GM21737 (cell line): Measurements from ENCODE around the gene SRD5A1.
A peak's percentile ranks its signal among the peaks of the same experiment; 100 is the strongest.

ENCODE experiments used
- ATAC-seq: cut with Tn5 transposase; IDR thresholded peaks from one replicate; pipeline ENCODE4 v1.9.1; 2021; ENCODE audit warnings: mild to moderate bottlenecking, moderate library complexity; ENCODE audit not compliant: unreplicated experiment

The SRD5A1 gene

GRCh38 chr5:6603643-6604042 lies 29.6 kb upstream of the SRD5A1 start:
- ATAC-seq: no peak

GRCh38 chr5:6604341-6604740 lies 28.9 kb upstream of the SRD5A1 start:
- ATAC-seq: no peak

- no peak for ATAC-seq
These were observed 28.3 kb upstream of the SRD5A1 start for GRCh38 chr5:6604946-6605345.

GRCh38 chr5:6606884-6607558 lies 26.2 kb upstream of the SRD5A1 start:
- ATAC-seq: no peak

DNA sequence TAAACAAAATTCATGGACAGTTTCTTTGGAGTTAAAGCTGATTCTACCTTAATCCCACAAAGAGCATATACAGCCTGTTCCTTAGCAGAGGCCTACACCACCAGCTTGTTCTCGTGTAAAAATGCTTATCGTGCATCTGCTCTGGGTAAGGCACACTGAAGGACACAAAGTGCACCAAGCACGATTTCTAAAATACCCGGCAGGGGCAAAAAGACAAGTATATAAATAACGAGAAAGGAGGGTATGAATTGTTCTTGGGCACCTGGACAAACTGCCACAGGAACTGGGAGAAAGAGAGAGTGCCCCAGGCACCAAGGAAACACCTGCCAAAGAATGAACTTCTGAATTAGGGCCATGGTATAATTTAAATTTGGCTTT lies 25.7 kb upstream of the SRD5A1 start:
- no peak for ATAC-seq

DNA sequence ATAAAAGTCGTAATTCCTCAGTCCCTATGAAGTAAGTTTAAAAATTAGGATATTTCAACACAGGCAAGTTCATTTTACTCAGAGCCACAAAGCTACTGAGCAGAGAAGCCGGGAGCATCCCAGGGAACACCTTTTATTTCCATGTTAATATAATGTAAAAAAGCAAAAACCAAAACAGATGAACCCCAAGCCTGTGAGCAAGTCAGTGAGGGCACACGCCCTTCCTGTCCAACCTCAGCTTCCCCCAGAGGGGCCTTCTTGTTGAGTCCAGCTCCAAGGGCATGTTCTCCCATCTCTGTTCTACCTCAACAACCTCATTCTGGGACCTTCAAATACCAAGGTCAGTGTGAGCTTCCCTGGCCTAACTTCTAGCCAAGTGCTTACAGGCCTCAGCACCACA lies 25.2 kb upstream of the SRD5A1 start:
- no peak for ATAC-seq

GRCh38 chr5:6611334-6612256 lies 21.6 kb upstream of the SRD5A1 start:
- ATAC-seq: no peak

DNA sequence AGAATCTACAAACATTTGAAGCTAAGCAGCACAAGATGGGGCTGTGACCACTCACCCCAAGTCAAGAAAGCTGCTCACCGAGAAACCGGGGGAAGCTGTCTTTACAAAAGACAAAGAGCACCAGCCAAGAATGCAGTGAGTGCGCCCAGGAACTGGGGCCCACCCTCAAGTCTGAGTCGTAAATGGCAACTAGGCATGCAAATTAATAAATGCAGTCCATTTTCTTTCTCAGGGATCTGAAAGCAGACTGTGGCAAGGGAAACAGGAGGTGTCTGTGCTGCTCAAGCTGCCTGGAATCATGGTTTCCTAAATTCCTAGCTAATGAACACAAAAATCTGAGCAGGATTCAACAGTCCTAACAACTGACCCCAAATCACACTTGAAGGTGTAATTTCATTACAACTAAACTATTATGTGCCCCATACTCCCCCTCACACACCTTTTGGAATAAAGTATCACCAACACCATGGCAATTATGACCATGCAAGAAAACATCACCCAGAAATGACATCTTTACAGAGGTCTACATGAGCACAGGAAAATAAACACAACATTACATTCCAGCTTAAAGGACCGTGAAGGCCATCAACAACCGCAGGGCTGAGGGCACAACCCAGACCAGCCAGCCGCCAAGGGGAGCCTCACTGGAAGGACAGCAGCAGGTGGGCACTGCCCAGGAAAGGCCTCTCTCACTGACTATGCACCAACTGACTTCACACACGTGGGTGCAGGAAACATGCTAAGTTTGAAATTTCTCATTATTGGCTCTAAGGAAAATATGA lies 18.0 kb upstream of the SRD5A1 start:
- no peak for ATAC-seq

DNA sequence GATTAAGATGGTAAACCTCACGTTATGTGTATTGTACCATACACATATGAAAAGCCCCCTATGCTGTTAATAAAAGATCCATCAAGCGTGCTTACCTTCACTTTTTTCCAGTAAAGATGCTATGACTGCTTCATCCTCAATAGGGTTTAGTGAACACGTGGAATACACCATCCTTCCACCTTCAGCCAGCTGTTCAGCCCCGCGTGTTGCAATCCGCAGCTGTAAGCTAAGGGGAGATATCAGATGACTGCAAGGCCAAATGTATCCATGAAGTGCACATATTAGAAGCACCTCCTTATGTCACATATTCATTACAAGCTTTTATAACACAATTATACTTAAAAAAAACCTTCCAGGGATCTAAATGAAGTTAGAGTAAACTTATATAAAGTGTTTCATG lies 16.6 kb upstream of the SRD5A1 start:
- no peak for ATAC-seq

DNA sequence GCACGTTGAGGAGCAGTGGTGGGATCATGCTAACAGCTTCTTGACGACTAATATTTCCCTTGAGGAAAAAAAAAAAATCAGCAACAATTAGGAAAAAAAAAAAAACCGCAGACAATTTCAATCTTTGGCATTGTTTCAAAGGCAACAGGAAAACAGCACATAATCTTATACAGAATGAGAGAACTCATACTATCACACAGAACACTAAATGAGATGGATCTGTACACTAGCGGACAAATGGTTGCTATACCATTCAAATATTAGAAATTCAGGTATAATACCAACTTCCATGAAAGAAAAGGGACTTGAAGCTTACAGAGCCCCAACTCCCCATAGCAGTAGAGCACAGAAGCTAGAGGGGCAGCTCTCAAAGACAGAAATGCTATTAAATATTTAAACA lies 10.0 kb upstream of the SRD5A1 start:
- ATAC-seq: no peak

DNA sequence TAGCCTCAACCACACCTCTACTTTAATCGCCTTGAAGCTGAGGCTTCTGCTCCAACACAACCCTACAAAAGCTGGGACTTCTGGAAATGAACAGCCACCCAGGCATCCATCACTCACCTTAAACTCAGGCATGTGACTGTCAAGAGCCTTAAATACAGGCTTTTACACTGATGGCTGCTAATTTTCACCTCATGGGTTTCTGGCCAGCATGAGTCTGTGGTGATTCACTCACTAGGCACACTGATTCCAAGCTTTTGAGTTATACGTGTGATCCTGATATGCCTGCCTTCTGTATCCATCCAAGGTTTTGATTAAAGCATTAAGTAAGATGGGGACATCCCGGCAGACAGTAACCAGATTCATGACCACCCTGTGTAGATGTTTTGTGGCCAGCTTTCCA lies 9.3 kb upstream of the SRD5A1 start:
- no peak for ATAC-seq

DNA sequence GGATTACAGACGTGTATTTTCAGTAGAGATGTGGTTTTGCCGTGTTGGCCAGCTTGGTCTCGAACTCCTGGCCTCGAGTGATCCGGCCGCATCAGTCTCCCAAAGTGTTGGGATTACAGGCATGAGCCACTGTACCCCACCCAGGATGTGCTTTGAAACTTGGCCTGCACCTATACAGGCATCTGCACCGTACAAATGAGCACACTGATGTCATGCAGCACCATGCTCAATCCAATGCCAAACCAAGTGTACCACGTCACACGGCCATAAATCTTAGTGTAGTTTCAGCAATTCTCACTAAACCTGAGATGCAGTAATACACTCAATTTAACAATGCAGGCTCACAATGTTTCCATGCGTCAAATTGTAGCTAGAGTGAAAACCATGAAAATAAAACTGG lies 6.7 kb upstream of the SRD5A1 start:
- no peak for ATAC-seq

GRCh38 chr5:6631441-6631840 lies 1.8 kb upstream of the SRD5A1 start:
- no peak for ATAC-seq

DNA sequence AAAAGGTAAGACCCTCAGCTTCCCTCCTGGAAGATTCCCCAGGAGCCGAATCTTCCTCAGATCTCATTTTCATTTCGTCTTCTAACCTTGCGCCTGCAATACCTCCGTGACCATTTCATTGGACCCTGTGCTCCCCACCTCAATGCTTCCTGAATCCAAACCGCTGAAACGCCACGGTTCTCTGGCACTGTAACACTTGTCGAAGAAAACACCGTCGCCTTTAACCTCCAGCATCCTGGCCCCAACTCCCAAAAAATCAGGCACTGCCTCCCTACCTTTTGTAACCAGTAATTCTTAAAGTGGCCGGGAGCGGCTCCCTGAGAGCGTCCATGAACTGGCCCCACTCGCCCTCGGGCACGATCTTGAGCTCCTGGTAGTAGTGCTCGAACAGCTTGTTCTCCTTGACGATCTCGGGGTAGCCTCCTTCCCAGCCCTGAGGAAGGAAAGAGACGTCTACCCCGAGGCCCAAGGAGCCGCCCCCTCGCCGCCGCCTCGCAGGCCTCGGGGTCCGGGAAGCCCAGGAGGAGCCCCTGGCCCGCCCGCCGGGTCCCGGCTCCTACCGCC lies 834 bp upstream of the SRD5A1 start:
- ATAC-seq: peak; percentile 4

DNA sequence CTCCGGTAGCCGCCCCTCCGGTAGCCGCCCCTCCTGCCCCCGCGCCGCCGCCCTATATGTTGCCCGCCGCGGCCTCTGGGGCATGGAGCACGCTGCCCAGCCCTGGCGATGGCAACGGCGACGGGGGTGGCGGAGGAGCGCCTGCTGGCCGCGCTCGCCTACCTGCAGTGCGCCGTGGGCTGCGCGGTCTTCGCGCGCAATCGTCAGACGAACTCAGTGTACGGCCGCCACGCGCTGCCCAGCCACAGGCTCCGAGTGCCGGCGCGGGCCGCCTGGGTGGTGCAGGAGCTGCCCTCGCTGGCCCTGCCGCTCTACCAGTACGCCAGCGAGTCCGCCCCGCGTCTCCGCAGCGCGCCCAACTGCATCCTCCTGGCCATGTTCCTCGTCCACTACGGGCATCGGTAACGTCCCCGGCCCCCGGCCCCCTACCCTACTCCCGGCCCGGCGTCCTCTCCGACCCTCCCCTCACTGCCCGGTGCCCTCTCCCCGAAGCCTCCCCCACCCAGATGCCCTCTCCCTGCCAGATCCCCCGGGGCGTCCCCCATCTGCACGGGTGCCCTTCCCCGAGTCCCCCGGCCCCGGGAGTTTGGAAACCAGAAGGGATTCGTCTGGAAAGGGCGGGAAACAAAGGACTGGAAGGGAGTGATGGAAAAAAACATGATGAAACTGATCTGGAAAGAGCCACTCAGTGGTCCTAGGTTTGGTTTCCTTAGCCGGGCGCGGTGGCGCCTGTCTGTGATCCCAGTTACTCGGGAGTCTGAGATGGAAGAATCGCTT lies 417 bp downstream of the SRD5A1 start:
- ATAC-seq: peak; percentile 46

GRCh38 chr5:6634306-6634705 lies 1.1 kb downstream of the SRD5A1 start:
- ATAC-seq: no peak

- ATAC-seq: no peak
These were observed 1.7 kb downstream of the SRD5A1 start for GRCh38 chr5:6634788-6635430.

DNA sequence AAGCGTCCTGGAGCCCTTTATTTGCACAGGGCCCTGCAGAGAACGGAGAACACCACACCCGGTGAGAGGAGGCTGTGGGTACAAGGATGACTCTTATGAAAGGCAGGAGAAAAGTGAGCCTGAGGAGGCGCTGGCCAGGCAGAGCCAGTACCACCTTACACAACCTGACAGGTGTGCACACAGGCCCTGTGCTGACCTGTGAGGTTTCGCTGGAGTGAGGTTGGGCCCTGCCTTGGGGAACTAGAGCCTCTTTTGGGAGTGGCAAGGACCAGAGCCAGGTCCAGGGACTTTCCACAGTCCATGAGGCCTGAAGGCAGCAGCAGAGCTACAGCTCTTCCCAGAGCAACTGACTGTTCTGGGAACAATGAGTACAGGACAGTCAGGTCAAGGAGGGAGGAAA lies 3.1 kb downstream of the SRD5A1 start:
- ATAC-seq: no peak

DNA sequence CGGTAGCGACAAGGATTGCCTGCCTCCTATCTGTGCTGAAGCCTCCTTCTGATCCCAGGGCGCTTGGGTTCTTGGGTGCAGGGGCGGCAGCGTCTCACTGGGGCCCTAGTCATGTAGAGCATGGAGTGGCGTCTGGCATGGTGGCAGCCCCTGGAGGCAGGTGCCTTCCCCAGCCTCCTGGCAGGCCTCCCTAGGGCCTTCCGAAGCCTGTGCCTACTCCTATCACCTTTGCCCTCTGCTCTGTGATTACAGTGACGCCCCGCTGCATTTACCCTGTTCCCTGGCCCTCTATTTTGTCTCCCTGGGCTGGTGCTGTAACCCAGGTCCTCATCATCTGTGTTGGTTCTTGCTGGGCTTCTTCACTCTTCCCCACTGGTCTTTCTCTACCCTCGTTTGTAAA lies 3.8 kb downstream of the SRD5A1 start:
- no peak for ATAC-seq

GRCh38 chr5:6637590-6637989 lies 4.3 kb downstream of the SRD5A1 start:
- ATAC-seq: no peak
